H1 (cell line): ENCODE measurements around the gene YTHDF2.

Experiments used
- CTCF ChIP-seq, 3 experiments: IDR thresholded peaks; 1 replicate in 2 of 3; 2 replicates in 1 of 3; pipeline versions ENCODE4 v1.5.1 to v1.6.1; 2011; ENCODE audit warnings: low read length in 3 of 3, mild to moderate bottlenecking in 3 of 3, inconsistent platforms in 2 of 3, low read depth in 1 of 3, moderate library complexity in 1 of 3; ENCODE audit not compliant: insufficient read depth in 1 of 3; ENCODE audit errors: control extremely low read depth in 1 of 3
- HDAC6 ChIP-seq: IDR thresholded peaks from one replicate; pipeline ENCODE4 v1.7.1; 2012; ENCODE audit warnings: low read depth, mild to moderate bottlenecking, inconsistent platforms, low read length, moderate library complexity
- RAD21 ChIP-seq, 2 experiments: IDR thresholded peaks in 1 of 2; conservative IDR thresholded peaks in 1 of 2; 2 replicates each; pipeline ENCODE4 v1.6.1; 2011; ENCODE audit warnings: low read depth in 2 of 2, low read length in 2 of 2, improper control_type of control experiment in 1 of 2, inconsistent platforms in 1 of 2, mild to moderate bottlenecking in 1 of 2, moderate library complexity in 1 of 2
- SP1 ChIP-seq: IDR thresholded peaks from 2 replicates; pipeline ENCODE4 v1.6.1; 2011; ENCODE audit warnings: low read depth, low read length
- ZNF274 ChIP-seq: IDR thresholded peaks from 2 replicates; pipeline ENCODE4 v1.7.0; 2012; ENCODE audit warnings: low read length, borderline replicate concordance; ENCODE audit errors: extremely low read depth

DNA sequence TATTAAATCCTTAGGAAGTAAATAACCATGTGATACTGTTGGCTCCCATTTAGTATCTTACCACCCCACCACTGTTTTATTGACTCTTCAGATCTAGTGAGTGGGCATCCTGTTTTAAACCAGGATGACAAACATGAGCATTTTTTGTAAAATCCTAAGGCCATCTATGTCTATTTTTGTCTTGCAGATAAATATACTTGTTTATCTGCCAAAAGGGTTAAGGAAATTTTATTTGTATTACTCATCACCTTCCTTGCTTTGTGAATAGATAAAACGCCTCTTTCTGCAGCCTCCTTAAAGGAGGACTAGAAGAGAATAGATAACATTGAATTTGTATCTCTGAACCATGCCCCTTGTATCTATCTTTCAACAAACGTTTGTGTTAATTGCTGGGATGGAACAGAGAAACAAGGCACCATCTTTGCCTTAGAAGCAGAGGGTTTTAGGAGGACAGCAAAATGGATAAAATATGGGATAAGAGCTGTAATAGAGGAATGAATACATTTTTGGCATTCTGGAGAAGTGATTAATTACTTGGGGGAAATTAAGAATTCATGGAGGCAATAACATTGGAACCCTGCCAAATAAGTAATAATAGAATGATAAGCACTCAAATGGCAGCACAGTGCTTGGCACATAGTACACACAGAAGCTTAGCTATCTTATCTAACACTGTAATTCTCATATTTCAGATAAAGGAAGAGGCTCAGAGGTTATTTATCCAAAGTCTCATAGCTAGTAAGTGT is 14.7 kb downstream of the YTHDF2 start:
- TF ChIP-seq ZNF274 (no peak), CTCF (IDR thresholded peaks at IDR 0.05; ENCODE audit: control extremely low read depth in 1 of 3, insufficient read depth in 1 of 3, low read depth in 1 of 3, low read length in 3 of 3) (no peak), RAD21 (IDR thresholded peaks at IDR 0.05 in 1 of 2, conservative IDR thresholded peaks at IDR 0.05 in 1 of 2; ENCODE audit: low read depth in 2 of 2, low read length in 2 of 2) (no peak), SP1 (no peak), HDAC6 (no peak)
